ENCODE measurements around the gene DLGAP1.

The DLGAP1 gene

DNA sequence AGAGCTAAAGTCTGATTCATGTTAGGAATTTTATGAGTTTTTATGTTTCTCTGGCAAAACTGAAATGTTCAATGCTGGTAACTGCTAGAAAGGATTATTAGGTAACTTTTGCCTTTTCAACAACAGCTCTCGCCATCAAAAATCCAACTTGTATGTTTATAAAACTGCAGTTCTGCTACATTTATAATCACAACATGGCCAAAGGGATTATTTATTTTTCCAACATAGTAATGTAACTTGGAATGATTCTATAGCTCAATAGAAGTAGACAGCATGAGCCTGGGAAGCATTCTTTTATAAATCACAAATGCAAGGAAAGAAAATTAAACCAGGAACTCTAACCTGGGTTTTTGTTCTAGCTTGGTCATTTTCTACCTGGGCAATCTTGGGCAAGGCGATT lies 534.3 kb downstream of the DLGAP1 start:
- DNase-seq = no peak

- no peak for DNase-seq
Measured at GRCh38 chr18:3919396-3920061, 535.6 kb downstream of the DLGAP1 start.

- no peak for DNase-seq
Measured at GRCh38 chr18:3916082-3916481, 539.0 kb downstream of the DLGAP1 start.

DNA sequence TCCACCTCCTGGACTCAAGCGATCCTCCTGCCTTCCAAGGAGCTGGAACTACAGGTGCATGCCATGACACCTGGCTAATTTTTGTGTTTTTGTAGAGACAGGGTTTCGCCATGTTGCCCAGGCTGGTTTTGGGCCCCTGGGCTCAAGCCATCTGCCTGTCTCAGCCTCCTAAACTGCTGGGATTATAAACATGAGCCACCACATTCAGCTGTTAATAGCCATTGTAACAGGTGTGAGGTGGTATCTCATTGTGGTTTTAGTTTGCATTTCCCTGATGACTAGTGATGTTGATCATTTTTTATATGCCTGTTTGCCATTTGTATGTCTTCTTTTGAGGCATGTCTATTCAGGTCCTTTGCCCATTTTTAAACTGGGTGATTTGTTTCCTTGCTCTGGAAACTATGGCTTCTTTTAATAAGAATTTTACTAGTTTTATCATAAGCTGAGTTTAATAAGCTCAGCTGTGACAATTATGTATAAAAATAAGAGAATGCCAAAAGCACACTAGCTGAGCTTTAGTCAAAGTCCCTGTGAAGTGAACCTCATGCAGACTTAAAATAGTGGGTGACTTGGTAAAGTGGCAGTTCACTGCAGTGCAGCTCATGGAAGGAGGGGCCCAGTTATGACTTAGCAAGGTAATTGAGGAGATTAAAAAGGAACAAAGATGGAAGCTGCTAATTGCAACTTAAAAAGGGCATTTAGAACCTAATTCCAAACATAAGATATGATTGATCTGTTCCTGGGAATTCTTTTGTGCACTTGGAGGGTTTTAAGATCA lies 540.1 kb downstream of the DLGAP1 start:
- DNase-seq = no peak

- DNase-seq = no peak
Measured at GRCh38 chr18:3914109-3914508, 541.0 kb downstream of the DLGAP1 start.

DNA sequence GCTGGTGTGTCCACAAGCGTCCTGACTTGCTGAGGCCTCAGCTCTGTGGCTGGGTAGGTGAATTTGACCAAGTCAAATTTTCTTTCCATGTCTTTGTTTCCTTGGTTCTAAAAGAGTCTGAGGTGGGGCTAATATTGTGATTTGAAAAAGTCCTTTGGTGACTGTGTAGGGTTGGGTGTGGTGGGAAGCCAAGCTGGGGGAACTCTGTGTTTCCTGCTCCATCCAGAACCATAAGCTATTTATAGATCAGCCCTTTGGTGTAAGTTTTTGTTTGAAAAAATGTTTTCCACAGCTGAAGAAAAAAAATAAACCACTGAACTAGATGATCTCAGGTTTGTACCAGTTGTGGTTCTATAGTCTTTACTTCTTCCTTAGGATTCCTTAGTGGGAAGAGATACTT lies 542.4 kb downstream of the DLGAP1 start:
- DNase-seq = no peak

GRCh38 chr18:3911413-3911812 lies 543.7 kb downstream of the DLGAP1 start:
- DNase-seq = no peak

GRCh38 chr18:3910512-3910911 lies 544.6 kb downstream of the DLGAP1 start:
- no peak for DNase-seq

- no peak for DNase-seq
Measured at GRCh38 chr18:3907955-3908354, 547.2 kb downstream of the DLGAP1 start.

GRCh38 chr18:3906116-3906750 lies 548.9 kb downstream of the DLGAP1 start:
- no peak for DNase-seq

DNA sequence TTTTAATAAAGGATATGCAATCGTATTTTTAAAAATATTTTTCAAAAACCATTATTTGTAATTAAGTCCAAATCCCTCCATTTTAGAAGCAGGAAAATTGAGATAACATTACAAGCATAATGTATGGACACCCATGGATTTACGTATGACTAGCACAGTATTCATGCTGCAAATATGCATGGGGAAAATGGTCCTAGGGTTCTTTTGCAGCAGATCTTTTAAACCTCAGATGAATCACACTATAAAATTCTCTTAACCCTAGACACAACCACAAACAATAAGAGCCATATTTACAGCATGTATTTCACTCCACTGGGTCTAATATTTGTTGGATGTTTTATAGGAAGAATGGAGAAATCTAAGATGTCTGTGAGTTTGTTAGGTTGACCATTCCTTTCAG lies 551.8 kb downstream of the DLGAP1 start:
- DNase-seq = peak; percentile 57

- DNase-seq = no peak
Measured at GRCh38 chr18:3902676-3903075, 552.4 kb downstream of the DLGAP1 start.

DNA sequence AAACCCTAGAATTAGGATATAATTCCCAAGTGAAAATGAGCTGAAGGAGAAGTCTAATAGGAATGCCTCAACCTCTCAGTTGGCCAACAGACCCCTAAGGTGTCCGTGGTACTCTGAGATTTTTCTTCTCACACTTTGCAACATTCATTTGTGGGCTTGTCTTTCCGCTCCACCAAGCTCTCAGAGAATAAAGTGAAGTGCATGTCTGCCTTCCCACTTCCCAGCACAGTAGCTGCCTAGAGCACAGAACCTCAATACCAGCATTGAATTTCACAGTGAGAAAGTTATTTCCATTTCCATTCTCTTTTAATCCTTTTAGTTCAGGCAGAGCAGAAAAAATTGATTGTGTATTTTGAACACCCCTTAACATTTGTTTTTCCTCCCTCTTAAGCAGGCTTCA lies 553.3 kb downstream of the DLGAP1 start:
- no peak for DNase-seq

- DNase-seq = no peak
Measured at GRCh38 chr18:3901042-3901441, 554.1 kb downstream of the DLGAP1 start.

GRCh38 chr18:3900327-3900726 lies 554.8 kb downstream of the DLGAP1 start:
- no peak for DNase-seq

DNA sequence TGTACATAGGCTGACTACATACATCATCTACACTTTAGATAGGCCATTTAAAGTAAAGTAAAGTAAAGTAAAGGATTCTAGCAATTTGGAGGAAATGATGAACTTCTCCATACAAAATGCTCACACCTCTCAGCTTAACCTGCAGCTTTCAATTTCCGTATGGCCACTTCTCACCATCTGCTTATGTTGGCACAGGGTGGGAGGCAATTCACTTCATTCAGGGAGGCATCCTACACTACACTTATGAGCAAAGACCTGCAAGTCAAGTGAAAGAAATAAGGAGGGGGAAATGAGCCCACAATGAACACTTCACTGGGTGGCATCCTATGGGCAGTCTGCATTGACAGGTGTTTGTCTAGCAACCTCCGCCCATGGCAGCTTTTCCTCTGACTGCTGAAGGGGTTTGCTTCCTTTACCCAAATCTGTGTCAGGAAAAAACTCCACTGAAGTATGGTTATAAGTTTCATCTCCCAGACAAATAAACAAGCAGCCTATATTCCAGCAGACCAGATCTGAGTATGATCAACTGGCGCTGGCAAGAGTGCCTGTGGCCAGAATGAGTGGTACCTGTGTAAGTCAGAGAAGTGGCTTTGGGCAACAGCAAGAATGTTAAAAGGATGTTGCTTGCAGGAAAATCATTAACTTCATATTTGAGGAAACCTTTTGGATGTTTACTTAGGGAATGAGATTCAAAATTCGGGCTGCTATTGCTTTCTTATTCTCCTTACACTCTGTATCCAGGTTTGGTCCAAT lies 556.1 kb downstream of the DLGAP1 start:
- DNase-seq = no peak

GRCh38 chr18:3892152-3892551 lies 563.0 kb downstream of the DLGAP1 start:
- DNase-seq = no peak

DNA sequence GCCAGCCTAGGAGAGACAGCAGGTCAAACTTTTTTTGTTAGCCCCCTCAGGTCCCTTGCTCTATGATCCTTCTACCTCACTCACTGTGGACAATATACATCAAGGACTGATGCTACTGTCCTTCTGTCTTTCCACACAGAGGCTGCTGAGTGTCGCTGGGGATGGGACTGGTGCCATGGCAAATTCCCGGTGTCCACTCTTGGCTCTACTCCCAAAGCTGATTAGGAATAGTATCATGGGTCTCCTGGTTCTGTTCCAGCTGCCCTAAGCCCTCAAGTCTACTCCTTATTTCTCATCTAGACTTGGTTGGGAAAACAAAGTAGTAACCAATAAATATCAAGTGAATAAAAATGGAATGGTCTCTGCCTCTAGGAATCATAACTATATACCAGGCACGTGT lies 563.9 kb downstream of the DLGAP1 start:
- DNase-seq = no peak

- DNase-seq = no peak
Measured at GRCh38 chr18:3889803-3890202, 565.3 kb downstream of the DLGAP1 start.

GRCh38 chr18:3889121-3889520 lies 566.0 kb downstream of the DLGAP1 start:
- no peak for DNase-seq

DNA sequence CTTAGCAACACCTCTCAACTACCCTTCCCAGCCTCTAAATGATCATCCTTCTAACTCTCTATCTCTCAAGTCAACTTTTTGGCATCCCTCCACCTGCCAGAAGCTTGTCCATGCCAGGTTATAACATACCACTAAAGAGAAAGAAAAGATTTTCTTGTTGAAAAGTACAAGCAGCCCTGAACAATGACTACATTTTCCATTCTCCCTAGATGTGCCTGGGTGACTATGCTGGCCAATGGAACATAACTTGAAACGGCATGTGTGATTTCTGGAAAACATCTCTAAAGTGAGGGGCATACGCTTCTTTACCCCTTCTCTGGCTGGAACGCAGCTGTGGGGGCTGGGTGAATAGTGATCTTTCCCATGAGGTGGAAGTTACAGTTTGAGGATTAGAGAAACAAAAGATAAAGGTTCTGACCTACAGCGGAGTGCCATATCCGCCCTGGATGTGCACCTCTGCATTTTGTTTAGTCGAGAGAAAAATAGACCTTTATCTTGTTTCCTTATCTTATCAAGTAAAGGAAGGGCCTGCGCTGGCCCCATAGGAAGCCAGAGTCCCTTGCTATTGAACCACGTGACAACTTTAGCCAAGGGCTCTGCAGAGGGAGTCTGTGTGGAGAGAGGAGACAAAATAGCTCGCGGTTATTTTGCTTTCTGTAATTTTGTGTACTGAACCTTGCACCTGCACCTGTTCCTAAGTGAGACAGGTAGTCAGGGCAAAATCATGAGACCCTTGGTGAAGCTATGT lies 568.4 kb downstream of the DLGAP1 start:
- no peak for DNase-seq

DNA sequence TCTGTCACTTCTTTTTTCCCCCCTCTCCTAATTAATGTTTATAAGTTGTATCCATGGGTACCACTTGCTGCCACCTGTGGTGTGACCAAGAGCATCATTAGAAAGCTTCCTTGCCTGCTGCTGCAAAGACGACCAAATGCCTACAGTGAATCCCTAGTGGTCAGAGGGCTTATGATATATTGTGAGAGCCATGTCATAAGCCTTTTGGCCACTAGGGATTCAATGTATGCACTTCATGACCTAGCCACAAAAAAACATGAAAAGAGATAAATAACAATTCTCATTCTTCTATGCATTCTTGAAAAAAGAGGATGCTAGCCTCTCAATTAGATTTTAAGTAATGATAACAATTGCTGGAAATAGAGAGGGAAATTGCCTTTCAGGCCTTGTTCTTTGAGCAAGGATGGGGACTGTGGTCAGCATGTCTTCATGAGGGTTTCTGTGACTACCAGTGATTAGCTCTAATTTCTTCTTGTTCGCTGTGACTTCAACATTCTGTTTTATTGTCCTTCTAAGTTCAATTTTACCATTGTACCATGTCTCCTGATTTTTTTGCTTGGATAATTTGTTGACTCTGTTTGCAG lies 569.8 kb downstream of the DLGAP1 start:
- no peak for DNase-seq

DNA sequence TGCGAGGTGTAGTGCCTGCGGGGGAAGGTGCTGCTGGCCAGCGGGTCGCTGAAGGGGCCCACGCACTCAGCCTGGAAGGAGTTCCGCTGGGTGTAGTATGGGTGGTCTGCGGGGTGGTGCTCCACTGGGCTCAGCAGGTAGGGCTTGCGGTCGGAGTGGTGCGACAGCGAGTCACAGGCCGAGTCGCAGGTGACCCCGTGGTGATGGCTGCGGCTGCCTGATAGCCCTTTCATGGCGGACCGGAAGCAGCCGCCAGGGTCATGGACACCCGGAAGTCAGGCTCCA lies 575.3 kb downstream of the DLGAP1 start:
- DNase-seq = no peak

Data from amniotic stem cell (primary cell).